Endodermal cell (in vitro differentiated cells): ENCODE data around the gene FGF5. TPM values are rescaled to one million over a fixed set of nuclear protein-coding genes. Genes with fewer than 3 reads are reported as not detected.

Experiments
- DNase-seq: peaks from one replicate; pipeline ENCODE4 v3.0.0-alpha.2; 2017
- H3K27ac ChIP-seq: 2 replicates; pipeline ENCODE4 v1.5.1; 2013; ENCODE audit warnings: mild to moderate bottlenecking, low read depth, low read length, moderate library complexity
- H3K27me3 ChIP-seq: 2 replicates; pipeline ENCODE4 v1.6.1; 2013; ENCODE audit warnings: mild to moderate bottlenecking, low read length, moderate library complexity; ENCODE audit not compliant: insufficient read depth, control insufficient read depth, poor library complexity, severe bottlenecking
- H3K36me3 ChIP-seq: 2 replicates; pipeline ENCODE4 v1.7.0; 2013; ENCODE audit warnings: mild to moderate bottlenecking, low read length, moderate library complexity; ENCODE audit not compliant: control insufficient read depth, insufficient read depth
- H3K4me1 ChIP-seq: one replicate; pipeline ENCODE4 v1.7.0; 2013; ENCODE audit warnings: low read length; ENCODE audit not compliant: control insufficient read depth, insufficient read depth
- H3K4me3 ChIP-seq: 2 replicates; pipeline ENCODE4 v1.5.1; 2013; ENCODE audit warnings: mild to moderate bottlenecking, low read length, moderate library complexity
- H3K9ac ChIP-seq: 2 replicates; pipeline ENCODE4 v1.6.1; 2013; ENCODE audit warnings: mild to moderate bottlenecking, low read length, moderate library complexity; ENCODE audit not compliant: poor library complexity, severe bottlenecking; ENCODE audit errors: extremely low read depth
- H3K9me3 ChIP-seq: 2 replicates; pipeline ENCODE4 v1.6.1; 2013; ENCODE audit warnings: mild to moderate bottlenecking, low read length, moderate library complexity; ENCODE audit not compliant: control insufficient read depth
- H3K27ac Mint-ChIP-seq: 2 replicates; pipeline ENCODE4 v1.8.0; 2020; ENCODE audit warnings: mixed read lengths
- H3K27me3 Mint-ChIP-seq: 2 replicates; pipeline ENCODE4 v1.8.0; 2021; ENCODE audit warnings: mild to moderate bottlenecking, mixed read lengths; ENCODE audit not compliant: insufficient read depth
- H3K36me3 Mint-ChIP-seq: 2 replicates; pipeline ENCODE4 v1.8.0; 2020; ENCODE audit warnings: low read depth, mixed read lengths
- H3K4me1 Mint-ChIP-seq: 2 replicates; pipeline ENCODE4 v1.8.0; 2020; ENCODE audit warnings: mixed read lengths
- H3K4me3 Mint-ChIP-seq: 2 replicates; pipeline ENCODE4 v1.8.0; 2020; ENCODE audit warnings: mild to moderate bottlenecking, moderate library complexity, mixed read lengths
- H3K9me3 Mint-ChIP-seq: 2 replicates; pipeline ENCODE4 v1.8.0; 2020; ENCODE audit warnings: mild to moderate bottlenecking, mixed read lengths
- WGBS, 2 experiments: methylation state at CpG; one replicate each; pipeline versions ENCODE4 v1.1.5 to v1.1.7; 2013; ENCODE audit warnings: missing lambda C conversion rate in 2 of 2, mixed read lengths in 1 of 2; ENCODE audit not compliant: insufficient coverage in 1 of 2, insufficient read length in 1 of 2; 5-methylcytosine and 5-hydroxymethylcytosine counted together
- total RNA-seq, 2 donors: library from RNA; stranded (reverse); fragmentation: NEBNext Ultra II Directional in 1 of 2; extraction: Animal tissue kit (Norgen Biotek cat#: 25700) in 1 of 2; gene quantifications; 2 replicates in 1 of 2; 3 replicates in 1 of 2; pipeline ENCODE4 v1.2.1, GENCODE V29; 2021
- TF ChIP-seq, protein P1 (sequence below): fragments of 200-600 bp; sonication (generic); conservative IDR thresholded peaks from 2 replicates; pipeline ENCODE4 v1.5.0; 2021; ENCODE audit warnings: antibody characterized with exemption, mild to moderate bottlenecking

FGF5 gene
- total RNA-seq, 2 donors from 2014 or later: 0.49 to 1.6 TPM

DNA sequence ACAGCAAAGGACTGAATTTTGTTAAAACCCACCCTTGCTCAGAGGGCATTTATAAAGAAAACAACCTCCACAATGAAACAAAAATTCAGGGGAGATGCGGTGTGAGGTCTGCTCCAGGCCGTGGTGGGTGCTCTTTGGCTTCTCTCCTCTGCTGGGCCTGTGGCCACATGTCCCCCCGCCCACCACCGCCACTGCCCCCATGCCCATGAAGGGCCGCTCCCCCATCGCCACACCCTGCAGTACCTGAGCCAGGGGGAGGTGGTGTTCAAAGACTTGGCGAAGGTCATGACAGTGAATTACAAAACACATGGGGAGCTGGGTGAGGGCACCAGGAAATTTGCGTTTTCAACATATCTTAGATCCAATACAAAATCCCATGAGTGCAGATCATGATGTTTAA lies 54.9 kb downstream of the FGF5 start:
- H3K9me3 ChIP-seq: no peaks in the 10 kb centered on the region
- TF ChIP-seq, protein P1, sequence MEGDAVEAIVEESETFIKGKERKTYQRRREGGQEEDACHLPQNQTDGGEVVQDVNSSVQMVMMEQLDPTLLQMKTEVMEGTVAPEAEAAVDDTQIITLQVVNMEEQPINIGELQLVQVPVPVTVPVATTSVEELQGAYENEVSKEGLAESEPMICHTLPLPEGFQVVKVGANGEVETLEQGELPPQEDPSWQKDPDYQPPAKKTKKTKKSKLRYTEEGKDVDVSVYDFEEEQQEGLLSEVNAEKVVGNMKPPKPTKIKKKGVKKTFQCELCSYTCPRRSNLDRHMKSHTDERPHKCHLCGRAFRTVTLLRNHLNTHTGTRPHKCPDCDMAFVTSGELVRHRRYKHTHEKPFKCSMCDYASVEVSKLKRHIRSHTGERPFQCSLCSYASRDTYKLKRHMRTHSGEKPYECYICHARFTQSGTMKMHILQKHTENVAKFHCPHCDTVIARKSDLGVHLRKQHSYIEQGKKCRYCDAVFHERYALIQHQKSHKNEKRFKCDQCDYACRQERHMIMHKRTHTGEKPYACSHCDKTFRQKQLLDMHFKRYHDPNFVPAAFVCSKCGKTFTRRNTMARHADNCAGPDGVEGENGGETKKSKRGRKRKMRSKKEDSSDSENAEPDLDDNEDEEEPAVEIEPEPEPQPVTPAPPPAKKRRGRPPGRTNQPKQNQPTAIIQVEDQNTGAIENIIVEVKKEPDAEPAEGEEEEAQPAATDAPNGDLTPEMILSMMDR: no peak
- 91 to 100% methylated on average over 3 to 8 of the region's 8 CpGs for WGBS, 2 experiments
- no peaks in the 10 kb centered on the region for H3K4me1 ChIP-seq
- no peaks in the 10 kb centered on the region for H3K36me3 ChIP-seq
- H3K36me3 Mint-ChIP-seq: no peaks in the 10 kb centered on the region
- DNase-seq: no peak
- H3K27ac ChIP-seq: no peak overlapping the region
- H3K9me3 Mint-ChIP-seq: no peaks in the 10 kb centered on the region
- H3K27me3 ChIP-seq: peaks cover 35% of the 10 kb centered on the region
- H3K27me3 Mint-ChIP-seq: peaks cover 23% of the 10 kb centered on the region
- H3K4me3 Mint-ChIP-seq: no peak overlapping the region
- no peaks in the 10 kb centered on the region for H3K4me1 Mint-ChIP-seq
- no peak overlapping the region for H3K4me3 ChIP-seq
- H3K9ac ChIP-seq: no peak overlapping the region
- H3K27ac Mint-ChIP-seq: no peak overlapping the region

DNA sequence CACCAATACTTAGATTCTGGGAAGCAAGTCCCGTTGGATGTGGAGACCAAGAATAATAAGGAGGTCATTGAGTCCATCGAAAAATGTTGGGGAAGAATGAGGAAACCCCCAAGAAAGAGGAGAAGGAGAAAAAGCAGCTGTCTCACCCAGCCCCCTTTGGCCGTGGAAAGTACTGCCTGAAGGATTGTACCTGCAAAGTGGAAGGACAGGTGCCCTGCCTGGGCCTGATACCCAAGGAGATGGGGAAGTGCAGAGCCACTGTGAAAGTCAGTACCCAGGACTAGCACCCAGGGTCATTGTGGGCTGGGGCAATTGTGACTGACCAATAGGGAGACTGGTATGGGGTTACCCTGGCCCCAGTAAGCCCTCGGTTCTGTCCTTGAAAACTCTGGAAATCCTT lies 55.3 kb downstream of the FGF5 start:
- Mint-ChIP-seq H3K27me3 (peaks cover 20% of the 10 kb centered on the region), H3K4me1 (no peaks in the 10 kb centered on the region)

DNA sequence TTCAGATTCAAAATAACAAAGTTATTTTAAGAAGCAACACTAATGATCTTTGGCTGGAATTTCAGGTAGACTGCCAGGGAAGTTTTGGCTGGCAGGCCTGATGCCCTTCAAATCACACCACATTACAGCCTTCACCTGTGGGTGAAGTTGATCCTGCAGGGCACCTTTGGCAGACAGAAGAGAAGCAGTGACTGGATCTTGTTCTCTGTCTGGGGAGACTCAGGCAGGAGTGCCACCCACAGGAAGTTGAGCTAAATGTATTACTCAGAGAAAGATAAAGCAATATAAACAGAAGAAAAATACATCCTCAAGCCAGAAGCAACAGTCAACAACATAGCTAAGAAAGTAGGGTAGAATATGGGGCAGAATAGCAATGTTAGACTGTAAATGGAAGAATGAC lies 56.3 kb downstream of the FGF5 start:
- Histone ChIP-seq H3K27ac (no peak overlapping the region), H3K4me1 (no peaks in the 10 kb centered on the region), H3K9ac (no peak overlapping the region), H3K4me3 (no peak overlapping the region), H3K27me3 (peaks cover 23% of the 10 kb centered on the region), H3K9me3 (no peaks in the 10 kb centered on the region), H3K36me3 (no peaks in the 10 kb centered on the region)
- Mint-ChIP-seq H3K27ac (no peak overlapping the region), H3K9me3 (no peaks in the 10 kb centered on the region), H3K4me1 (no peaks in the 10 kb centered on the region), H3K4me3 (no peak overlapping the region), H3K36me3 (no peaks in the 10 kb centered on the region), H3K27me3 (peaks cover 11% of the 10 kb centered on the region)
- TF ChIP-seq, protein P1: peak; percentile 48
- peak; percentile 48 for DNase-seq

More for the DNA sequence above, 55.3 kb downstream of the FGF5 start:
- H3K4me1 ChIP-seq: no peaks in the 10 kb centered on the region
- 80 to 86% methylated on average over 1 to 4 of the region's 4 CpGs for WGBS, 2 experiments
- Mint-ChIP-seq H3K9me3 (no peaks in the 10 kb centered on the region), H3K27ac (no peak overlapping the region), H3K36me3 (no peaks in the 10 kb centered on the region), H3K4me3 (no peak overlapping the region)
- no peak overlapping the region for H3K27ac ChIP-seq
- no peaks in the 10 kb centered on the region for H3K9me3 ChIP-seq
- peaks cover 31% of the 10 kb centered on the region for H3K27me3 ChIP-seq
- H3K36me3 ChIP-seq: no peaks in the 10 kb centered on the region
- DNase-seq: peak; percentile 54
- TF ChIP-seq, protein P1: peak; percentile 59
- H3K9ac ChIP-seq: no peak overlapping the region
- H3K4me3 ChIP-seq: no peak overlapping the region
